Gastrocnemius medialis (tissue), 4 donors: ENCODE results near the gene MEP1A. TPM values are rescaled to one million over a fixed set of nuclear protein-coding genes. Genes with fewer than 3 reads are reported as not detected.

Source experiments
- ATAC-seq, 2 donors: fragments of 150-250 bp; one replicate each; pipeline ENCODE4 v1.9.1; 2016
- DNase-seq, 2 donors: peaks; one replicate each; pipeline ENCODE4 v3.0.0-alpha.2; 2019
- H3K27ac ChIP-seq, 4 donors: fragments of 200-600 bp; sonication (generic); 1 replicate in 1 of 4; 2 replicates in 3 of 4; pipeline ENCODE4 v1.5.1; 2016 to 2018; ENCODE audit warnings: mild to moderate bottlenecking in 2 of 4, moderate library complexity in 1 of 4
- H3K27me3 ChIP-seq, 3 donors: fragments of 200-600 bp; sonication (generic) in 2 of 3; 1 replicate in 1 of 3; 2 replicates in 2 of 3; pipeline versions ENCODE4 v1.5.1 to v1.6.0; 2016 to 2019; ENCODE audit warnings: mild to moderate bottlenecking in 1 of 3, moderate library complexity in 1 of 3
- H3K36me3 ChIP-seq, 2 donors: fragments of 200-600 bp; sonication (generic) in 1 of 2; one replicate each; pipeline ENCODE4 v1.5.1; 2017 to 2018
- H3K4me1 ChIP-seq, 2 donors: fragments of 200-600 bp; sonication (generic) in 1 of 2; one replicate each; pipeline ENCODE4 v1.5.1; 2016 to 2017; ENCODE audit warnings: mild to moderate bottlenecking in 2 of 2
- H3K4me3 ChIP-seq, 4 donors: fragments of 200-600 bp; sonication (generic) in 3 of 4; 1 replicate in 1 of 4; 2 replicates in 3 of 4; pipeline ENCODE4 v1.5.1; 2016 to 2019; ENCODE audit warnings: mild to moderate bottlenecking in 2 of 4
- H3K9me3 ChIP-seq, 3 donors: fragments of 200-600 bp; sonication (generic) in 2 of 3; 1 replicate in 1 of 3; 2 replicates in 2 of 3; pipeline ENCODE4 v1.5.1; 2016 to 2019
- CTCF ChIP-seq, 5 experiments: fragments of 450-650 bp in 3 of 5; fragments of 200-600 bp in 2 of 5; sonication (generic) in 2 of 5; IDR thresholded peaks in 4 of 5; conservative IDR thresholded peaks in 1 of 5; 1 replicate in 4 of 5; 2 replicates in 1 of 5; pipeline ENCODE4 v1.5.1; 2016 to 2019; ENCODE audit warnings: antibody characterized with exemption in 5 of 5, mild to moderate bottlenecking in 3 of 5, moderate library complexity in 3 of 5
- POLR2A ChIP-seq, 2 donors: fragments of 450-650 bp; IDR thresholded peaks; one replicate each; pipeline ENCODE4 v1.6.1; 2017; ENCODE audit warnings: antibody characterized with exemption in 2 of 2, mild to moderate bottlenecking in 2 of 2, moderate library complexity in 2 of 2
- in situ Hi-C, 4 donors: fragments of 200-750 bp; cut with MboI; loops; one replicate each; pipeline versions ENCODE4 v1.15.0 to v1.8.0; 2017; ENCODE audit warnings: low sequenced_read_pairs in 4 of 4
- intact Hi-C: fragments of 100-400 bp; cut with DNase I; formaldehyde crosslinking; loops from one replicate; pipeline ENCODE4 v1.15.1; 2023; ENCODE audit warnings: low total_unique reads
- total RNA-seq, 4 donors: library from RNA; depleted of rRNA; stranded (reverse); fragments of >200 nt; gene quantifications; one replicate each; pipeline versions ENCODE4 v1.1.0 to v1.2.3, GENCODE V29; 2016

The MEP1A gene
- total RNA-seq, 4 donors from 2014 or later, result 1.00 TPM; not detected in 3

GRCh38 chr6:46795816-46796215, 2.6 kb downstream of the MEP1A start:
- H3K9me3 ChIP-seq, result no peaks in the 10 kb centered on the region
- no peak for TF ChIP-seq POLR2A (IDR thresholded peaks at IDR 0.05)
- TF ChIP-seq CTCF (IDR thresholded peaks at IDR 0.05 in 4 of 5, conservative IDR thresholded peaks at IDR 0.05 in 1 of 5), result no peak
- in situ Hi-C loops (no loop called here), intact Hi-C loops (no loop called here)
- ATAC-seq (no peak), DNase-seq (no peak)
- no peak overlapping the region for H3K27ac ChIP-seq
- H3K4me3 ChIP-seq, result no peak overlapping the region
- H3K4me1 ChIP-seq, result no peaks in the 10 kb centered on the region
- no peaks in the 10 kb centered on the region for H3K27me3 ChIP-seq
- H3K36me3 ChIP-seq, result no peaks in the 10 kb centered on the region

- Histone ChIP-seq H3K4me1 (no peaks in the 10 kb centered on the region), H3K27me3 (no peaks in the 10 kb centered on the region), H3K9me3 (no peaks in the 10 kb centered on the region), H3K36me3 (no peaks in the 10 kb centered on the region), H3K27ac (no peak overlapping the region), H3K4me3 (no peak overlapping the region)
- in situ Hi-C loops (no loop called here), intact Hi-C loops (no loop called here)
- no peak for ATAC-seq
- no peak for DNase-seq
- TF ChIP-seq CTCF (IDR thresholded peaks at IDR 0.05 in 4 of 5, conservative IDR thresholded peaks at IDR 0.05 in 1 of 5) (no peak), POLR2A (IDR thresholded peaks at IDR 0.05) (no peak)
These were observed 3.8 kb downstream of the MEP1A start for GRCh38 chr6:46796848-46797580.

- Histone ChIP-seq H3K4me1 (no peaks in the 10 kb centered on the region), H3K4me3 (no peak overlapping the region), H3K36me3 (no peaks in the 10 kb centered on the region), H3K9me3 (no peaks in the 10 kb centered on the region), H3K27ac (no peak overlapping the region), H3K27me3 (no peaks in the 10 kb centered on the region)
- DNase-seq, result no peak
- ATAC-seq, result no peak
- in situ Hi-C loops (no loop called here), intact Hi-C loops (no loop called here)
- TF ChIP-seq CTCF (IDR thresholded peaks at IDR 0.05 in 4 of 5, conservative IDR thresholded peaks at IDR 0.05 in 1 of 5) (no peak), POLR2A (IDR thresholded peaks at IDR 0.05) (no peak)
These were observed 6.5 kb downstream of the MEP1A start for GRCh38 chr6:46799657-46800056.

GRCh38 chr6:46808806-46809205, 15.6 kb downstream of the MEP1A start:
- intact Hi-C loops (no loop called here), in situ Hi-C loops (no loop called here)
- Histone ChIP-seq H3K27ac (no peak overlapping the region), H3K27me3 (peaks cover 0 to 3% (median 0%) of the 10 kb centered on the region in 3 donors), H3K4me1 (no peaks in the 10 kb centered on the region), H3K36me3 (no peaks in the 10 kb centered on the region), H3K4me3 (no peak overlapping the region), H3K9me3 (no peaks in the 10 kb centered on the region)
- ATAC-seq, result no peak
- TF ChIP-seq CTCF (IDR thresholded peaks at IDR 0.05 in 4 of 5, conservative IDR thresholded peaks at IDR 0.05 in 1 of 5) (no peak), POLR2A (IDR thresholded peaks at IDR 0.05) (no peak)
- DNase-seq, result no peak

- Histone ChIP-seq H3K4me3 (no peak overlapping the region), H3K4me1 (no peaks in the 10 kb centered on the region), H3K27ac (no peak overlapping the region), H3K27me3 (peaks cover 0 to 3% (median 0%) of the 10 kb centered on the region in 3 donors), H3K36me3 (no peaks in the 10 kb centered on the region), H3K9me3 (no peaks in the 10 kb centered on the region)
- intact Hi-C loops, result no loop called here
- DNase-seq (no peak), ATAC-seq (no peak)
- no peak for TF ChIP-seq POLR2A (IDR thresholded peaks at IDR 0.05)
- in situ Hi-C loops, result no loop called here
These were observed 21.9 kb downstream of the MEP1A start for GRCh38 chr6:46815130-46815529.
